Measurements from ENCODE around the gene NRL.

GRCh38 chr14:24149302-24149969 lies 34.7 kb upstream of the NRL start:
- TF ChIP-seq EZH2 (IDR thresholded peaks at IDR 0.05) = no peak
- no peak for TF ChIP-seq POLR2AphosphoS5 (IDR thresholded peaks at IDR 0.05; ENCODE audit: borderline replicate concordance, low read depth, low read length)

Measured in SK-N-MC (cell line).